HG03066 (cell line): ENCODE measurements around the gene NTRK3.
"Not testable (repeated sequence)": the region's sequence is repeated elsewhere in the genome, so short reads cannot be mapped to it uniquely, and the experiment has no call there.

Source experiments
- ATAC-seq: cut with Tn5 transposase; IDR thresholded peaks from one replicate; pipeline ENCODE4 v1.9.1; 2021; ENCODE audit warnings: low read depth; ENCODE audit not compliant: unreplicated experiment

The NTRK3 gene

DNA sequence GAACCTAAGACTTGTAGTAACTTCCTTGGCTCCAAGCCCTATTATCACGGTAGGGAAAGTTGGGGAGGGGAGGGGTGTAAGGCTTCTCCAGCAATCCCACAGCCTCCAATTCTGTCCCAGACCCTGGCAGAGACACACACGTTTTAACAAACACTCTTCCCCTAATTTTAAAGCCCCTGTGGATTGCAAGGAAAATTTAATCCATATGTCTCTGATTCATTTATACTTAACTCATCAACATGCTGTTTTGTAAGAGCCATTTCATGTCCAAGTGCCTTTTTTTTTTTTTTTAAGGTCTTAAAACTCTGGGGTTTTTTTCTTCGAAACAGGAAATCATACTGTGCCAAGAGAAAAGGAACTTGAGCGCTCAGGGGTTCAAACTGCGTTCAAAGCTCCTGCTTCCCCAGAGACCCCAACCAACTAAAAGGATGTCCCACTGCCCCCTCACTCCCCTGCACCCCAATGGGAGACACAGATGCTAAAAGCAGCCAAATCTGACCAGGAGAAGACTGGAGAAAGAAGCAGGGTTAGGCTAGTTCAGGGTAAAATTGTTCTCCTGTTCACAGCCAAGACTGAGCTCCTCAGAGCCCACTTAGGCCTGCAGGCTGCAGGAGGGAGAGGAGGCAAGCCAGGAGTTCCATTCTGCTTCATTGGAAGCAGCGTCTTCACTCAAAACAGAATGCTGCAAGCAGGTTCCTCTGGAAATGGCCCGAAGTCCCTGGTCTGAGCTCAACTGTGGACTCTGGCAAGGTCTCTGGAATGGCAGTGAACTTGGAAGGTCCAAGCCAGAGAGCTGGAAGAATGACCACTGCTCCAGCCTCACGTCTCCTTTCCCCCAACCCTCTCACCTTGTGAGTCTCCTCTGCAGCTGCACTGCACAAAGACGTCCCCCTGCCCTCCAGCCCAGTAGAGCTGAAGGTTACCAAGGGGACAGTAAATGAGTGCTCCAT is 172.5 kb downstream of the NTRK3 start:
- no peak for ATAC-seq

DNA sequence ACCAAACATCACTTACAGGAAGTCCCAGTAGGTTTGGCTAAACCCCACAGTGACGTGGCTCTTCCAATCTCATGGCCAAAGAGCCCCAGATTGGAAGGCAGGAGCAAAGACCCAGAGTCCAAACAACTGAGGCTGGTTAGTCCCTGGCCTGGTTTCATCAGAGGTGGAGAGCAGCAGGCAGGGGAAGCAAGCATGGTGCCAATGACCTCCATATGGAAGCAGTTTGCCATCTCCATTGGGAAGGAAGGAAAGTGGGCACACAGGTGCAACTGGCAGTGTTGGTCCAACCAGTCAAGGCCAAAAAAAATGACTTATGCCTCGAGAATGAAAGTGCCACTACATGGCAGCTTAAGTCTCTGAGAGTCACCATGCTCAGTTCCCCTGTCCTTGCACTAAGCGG is 175.9 kb downstream of the NTRK3 start:
- no peak for ATAC-seq

DNA sequence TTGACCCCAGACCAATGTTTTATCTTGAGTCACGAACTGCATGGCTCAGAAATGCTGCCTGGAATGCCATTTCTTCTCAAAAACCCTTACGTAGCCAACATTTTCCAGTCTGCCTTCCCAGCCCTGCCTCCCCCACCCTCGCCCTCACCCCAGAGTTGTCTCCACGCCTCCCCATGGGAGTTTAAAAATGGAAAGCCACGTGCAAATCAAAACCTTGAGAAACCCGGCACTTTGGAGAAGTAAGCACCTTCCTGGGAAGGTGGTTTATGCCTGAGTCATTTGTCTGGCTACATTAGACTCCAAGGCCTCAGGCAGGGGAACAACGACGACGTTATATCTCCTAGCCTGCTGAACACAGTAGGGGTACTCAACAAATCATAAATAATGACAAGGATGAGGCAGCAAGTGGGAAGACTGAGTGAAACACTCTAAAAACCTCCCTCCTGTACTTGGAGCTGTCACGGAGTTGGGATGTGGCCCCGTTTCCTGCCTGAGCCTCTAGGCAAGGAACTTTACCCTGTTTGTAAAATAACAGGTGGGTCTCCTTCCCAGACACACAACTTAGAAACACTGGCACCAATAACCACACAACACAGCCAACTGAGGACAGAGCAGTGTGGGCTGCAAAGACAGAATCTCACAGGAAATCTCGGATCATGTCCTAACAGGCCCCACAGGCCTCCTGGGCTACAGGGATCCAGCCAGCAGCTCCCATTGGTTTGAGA is 179.1 kb downstream of the NTRK3 start:
- no peak for ATAC-seq

DNA sequence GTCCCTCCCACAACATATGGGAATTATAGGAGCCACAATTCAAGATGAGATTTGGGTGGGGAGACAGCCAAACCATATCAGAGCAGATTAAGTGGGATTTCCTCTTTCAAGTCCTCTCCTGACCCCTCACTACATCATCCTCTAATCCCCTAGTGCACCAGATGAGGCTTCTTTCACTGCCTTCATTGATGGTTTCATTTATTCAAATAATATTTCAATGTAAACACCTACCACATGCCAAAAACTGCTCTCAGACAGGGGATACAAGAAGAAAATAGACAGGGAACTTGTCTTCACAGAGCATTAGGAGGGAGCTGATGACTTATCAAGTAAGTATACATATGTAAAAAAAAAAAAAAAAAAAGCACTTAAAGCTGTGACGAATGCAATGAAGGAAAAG is 180.2 kb downstream of the NTRK3 start:
- no peak for ATAC-seq

DNA sequence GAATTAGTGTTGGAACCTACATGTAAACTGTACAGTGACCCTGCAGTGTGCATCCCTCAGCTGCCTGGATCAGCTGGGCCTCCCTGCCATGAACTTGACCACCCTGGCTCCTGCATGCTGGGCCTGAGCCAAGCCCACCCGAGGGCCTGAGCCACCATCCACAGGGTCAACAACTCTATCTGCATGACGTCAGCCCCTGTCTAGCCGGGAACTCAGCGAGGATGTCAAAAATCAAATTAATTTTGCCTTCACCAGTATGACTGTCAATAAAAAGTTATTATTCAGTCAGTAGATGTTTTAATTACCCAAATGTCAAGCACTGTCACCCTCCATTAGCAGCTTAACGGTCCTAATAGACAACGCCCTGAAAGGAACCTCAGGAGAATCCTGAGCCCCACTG is 181.4 kb downstream of the NTRK3 start:
- ATAC-seq: no peak

DNA sequence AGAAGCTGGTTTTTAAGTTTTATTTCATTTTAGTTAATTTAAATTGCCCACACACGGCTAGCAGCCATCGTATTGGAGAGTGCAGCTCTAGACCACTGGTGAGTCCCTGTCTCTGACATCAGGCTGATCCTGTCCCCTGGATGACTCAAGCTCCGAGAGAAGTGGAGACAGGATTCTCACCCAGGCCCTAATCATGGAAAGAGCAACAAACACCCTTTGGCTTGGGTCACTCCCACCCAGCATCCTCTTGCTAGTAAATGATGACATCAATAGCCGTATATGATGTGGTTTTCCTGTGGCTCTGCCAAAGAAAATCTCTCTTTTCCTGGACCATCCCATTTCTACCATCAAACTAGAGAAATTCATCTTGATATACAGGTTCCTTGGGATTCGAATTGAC is 182.2 kb downstream of the NTRK3 start:
- ATAC-seq: no peak

DNA sequence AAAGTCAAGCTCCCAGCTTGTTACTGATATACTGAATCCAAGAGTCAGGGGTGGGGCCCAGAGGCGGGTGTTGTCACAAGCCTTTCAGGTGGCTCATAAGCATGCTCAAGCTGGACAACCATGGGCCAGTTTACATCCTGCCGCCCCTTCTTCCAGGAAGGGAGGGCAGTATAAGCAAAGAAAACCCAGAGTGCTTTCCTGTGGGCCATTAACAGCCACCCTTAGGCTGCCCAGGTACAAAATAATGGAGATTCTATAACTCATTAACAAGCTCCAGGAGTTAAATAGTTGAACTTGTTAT is 183.2 kb downstream of the NTRK3 start:
- no peak for ATAC-seq

DNA sequence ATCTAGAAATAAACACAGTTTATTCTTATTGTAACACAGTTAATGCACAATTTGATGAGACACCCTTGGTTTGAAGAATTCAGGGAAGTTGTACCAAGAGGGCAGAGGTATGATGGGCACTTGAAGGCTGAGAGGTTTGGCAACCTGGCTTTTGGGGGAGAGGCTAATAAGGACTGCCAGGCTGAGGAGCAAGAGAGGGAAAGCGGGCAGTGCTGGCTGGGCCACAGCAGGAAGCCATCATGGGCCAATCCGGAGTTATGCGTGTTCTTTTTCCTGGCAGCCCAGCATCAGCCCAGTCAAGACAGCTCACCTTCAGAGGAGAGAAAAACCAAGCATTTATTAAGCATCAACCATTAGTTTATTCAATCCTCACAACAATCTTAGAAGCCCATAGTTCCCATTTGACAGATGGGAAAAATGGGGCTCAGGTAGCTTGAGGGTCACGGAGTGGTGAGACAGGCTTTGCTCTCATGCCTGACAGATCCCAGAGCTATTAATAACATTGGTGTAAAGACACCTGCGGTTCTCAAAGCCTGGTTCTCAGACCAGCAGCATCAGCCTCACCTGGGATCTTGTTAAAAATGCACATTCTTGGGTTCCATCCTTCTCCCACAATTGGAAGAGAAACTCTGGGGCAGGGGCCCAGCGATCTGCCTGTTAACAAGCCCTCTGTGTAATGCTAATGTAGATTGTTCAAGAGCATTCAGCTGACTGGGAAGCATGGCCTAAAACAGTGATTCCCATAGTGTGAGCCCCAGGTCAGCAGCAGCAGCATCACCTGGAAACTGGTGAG is 183.7 kb downstream of the NTRK3 start:
- ATAC-seq: no peak

DNA sequence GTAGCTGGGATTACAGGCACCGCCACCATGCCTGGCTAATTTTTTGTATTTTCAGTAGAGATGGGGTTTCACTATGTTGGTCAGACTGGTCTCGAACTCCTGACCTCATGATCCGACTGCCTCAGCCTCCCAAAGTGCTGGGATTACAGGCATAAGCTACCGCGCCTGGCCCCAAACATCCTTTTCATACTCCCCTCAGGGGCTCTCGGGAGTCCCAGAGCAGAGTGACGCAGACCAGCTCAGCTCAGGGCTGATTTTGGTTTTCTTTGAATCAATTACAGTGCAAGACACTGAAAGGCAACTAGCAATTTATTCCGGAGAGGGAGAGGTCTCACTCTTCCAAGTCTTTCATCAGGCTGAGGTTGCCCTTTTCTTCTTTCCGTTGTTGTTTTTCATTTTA is 184.4 kb downstream of the NTRK3 start:
- ATAC-seq: not testable (repeated sequence)

DNA sequence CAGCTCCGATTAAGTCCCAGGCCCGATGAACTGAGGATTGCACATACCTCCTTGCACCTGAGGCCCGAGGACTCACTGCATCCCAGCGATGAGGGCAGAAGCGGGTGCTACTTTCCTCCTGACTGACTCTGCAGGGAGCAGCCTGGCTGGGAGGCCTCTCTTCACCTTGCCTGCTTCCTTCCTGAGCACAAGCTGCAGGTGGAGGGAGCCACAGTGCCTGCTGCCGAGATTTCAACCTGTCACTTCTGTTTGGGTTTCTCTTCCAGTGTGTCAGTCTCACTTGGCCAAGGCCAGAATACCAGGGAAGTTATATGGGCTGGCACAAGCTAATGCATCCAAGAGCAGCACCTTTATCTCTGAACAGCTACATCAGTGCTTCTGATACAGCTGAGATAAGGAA is 185.4 kb downstream of the NTRK3 start:
- no peak for ATAC-seq

DNA sequence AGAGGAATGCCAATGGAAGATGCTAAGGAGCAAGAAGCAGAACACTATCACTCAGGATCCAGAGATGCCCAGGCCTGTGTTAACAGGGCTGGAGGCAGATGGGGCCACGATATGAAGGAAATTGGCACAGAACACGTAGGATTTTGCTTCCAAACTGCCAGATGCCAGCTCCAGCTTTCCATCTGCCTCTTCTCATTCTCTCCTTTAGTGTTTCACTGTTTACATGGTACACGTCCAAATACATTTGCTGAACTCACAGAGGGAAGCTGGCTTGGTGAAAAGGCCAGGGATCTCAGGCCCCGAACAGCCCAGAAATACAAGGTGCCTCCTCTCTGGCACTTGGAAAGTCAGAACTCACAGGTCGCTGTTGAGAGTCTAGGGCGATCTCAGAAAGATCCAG is 187.0 kb downstream of the NTRK3 start:
- ATAC-seq: no peak

DNA sequence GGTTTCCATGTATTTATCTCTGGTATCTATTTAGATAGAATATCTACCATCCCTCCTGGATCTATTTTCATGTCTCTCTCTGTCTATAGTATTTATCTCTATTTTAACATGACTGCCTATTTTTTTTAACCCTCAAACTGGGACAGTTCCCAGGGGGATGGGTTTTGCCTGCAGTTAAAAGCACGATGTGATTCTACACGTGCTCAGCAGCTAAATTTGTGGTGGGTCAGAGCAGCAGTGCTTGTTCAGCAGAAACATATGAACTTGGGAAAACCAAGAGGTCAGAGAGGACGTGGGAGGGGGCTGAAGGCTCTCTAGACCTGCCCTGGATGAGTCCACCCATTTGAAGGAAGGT is 189.2 kb downstream of the NTRK3 start:
- ATAC-seq: no peak

DNA sequence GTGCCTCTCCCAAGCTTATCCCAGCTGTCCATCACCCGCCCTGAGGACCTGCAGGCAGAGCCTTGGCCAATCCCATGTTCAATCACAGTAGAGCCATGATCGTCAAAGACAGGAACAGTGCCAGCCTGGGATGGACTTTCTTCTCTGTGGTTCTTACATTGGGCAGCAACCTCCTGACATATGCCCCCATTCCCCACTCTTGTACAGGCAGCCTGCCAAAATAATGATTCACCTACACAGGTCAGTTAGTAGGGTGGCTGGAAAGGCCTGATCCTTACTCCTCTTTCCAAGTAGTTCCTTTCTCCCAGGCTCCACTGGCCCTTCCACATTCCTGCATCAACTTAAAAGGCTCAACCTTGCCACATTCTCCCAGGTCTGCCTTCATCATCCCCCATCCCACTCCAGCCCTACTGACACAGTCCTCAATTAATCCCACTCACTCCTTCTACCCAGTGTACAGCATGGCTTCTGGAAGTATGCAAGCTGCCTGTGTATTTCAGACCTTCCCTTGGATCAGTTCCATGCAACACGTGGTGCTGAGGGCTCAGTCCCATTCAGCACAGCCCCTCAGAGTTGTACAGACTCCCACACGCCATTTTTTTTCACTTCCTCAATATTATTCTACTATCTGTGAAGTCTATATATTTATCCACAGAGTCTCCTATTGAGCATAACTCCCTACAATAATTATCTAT is 189.8 kb downstream of the NTRK3 start:
- no peak for ATAC-seq

DNA sequence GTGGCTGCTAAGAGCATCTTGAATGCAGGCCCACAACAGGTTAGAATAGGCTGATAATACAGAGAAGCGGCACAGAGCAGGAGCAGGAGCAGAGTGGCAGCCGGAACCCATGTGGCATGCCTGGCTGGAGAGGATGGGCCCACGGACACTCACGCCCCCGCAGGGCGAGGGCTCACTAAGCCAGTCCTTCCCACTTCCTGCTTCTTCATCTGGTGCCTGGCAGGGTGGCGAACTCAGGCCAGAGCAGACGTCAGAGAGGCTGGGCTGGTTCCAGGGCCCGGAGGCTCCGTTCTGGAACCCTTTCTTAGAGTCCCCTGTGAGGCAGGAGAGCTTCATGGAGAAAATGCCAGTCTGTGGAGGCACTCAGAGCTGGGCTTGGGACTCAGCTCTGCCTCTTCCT is 195.1 kb downstream of the NTRK3 start:
- ATAC-seq: no peak

DNA sequence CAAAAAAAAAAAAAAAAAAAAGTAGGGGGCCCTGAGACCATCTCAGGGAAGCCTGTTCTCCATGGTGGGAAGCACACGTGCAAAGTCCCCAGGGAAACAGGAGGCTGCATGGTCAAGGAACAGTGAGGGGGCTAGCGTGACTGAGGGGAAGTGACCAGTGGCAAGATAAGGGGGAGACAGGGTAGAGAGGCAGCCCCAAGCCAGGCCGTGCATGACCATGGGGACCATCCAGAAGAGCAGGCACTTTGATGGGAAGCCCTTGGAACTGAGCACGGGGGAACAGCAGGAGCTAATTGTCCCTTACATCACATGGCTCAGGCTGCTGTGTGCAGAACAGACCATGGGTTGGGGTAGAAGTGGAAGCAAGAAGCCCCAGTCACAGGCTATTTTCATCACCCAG is 196.2 kb downstream of the NTRK3 start:
- ATAC-seq: no peak

DNA sequence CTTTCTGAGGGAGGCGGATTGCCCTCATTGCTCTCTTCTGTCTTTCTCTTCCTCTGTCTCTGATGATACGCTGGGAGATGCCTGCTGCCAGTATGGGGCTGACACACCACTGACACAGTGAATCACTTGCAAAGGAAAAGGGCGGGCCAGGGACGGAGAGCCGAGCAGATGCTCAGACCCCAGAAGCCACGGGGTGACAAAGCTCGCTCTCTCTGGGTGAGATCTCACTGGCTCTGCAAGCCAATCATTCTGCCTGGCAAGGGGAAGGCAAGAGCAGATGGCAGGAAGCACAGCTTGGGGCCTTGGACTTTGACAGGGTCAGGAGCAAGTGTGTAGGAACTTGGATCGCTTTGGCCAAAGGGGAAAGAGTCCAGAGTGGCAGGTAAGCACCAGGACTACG is 198.7 kb downstream of the NTRK3 start:
- ATAC-seq: no peak

DNA sequence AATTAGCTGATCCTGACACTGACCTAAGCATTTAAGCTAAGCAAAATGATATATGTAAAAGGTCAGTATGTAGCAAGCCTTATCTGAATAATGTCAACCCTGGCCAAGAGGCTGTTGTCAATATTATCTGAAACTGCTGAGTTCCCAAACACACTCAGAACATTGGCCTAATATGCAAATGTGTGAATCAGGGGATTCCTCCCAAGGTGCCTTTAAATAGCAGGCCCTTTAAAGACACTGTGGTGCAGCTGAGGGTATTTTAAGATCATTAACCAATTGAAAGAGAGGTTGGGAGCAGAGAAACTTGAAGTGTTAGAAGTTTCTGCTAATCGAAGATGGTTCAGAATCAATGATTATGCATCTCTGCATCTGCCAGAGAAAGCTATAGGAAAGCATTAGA is 207.0 kb downstream of the NTRK3 start:
- ATAC-seq: no peak

DNA sequence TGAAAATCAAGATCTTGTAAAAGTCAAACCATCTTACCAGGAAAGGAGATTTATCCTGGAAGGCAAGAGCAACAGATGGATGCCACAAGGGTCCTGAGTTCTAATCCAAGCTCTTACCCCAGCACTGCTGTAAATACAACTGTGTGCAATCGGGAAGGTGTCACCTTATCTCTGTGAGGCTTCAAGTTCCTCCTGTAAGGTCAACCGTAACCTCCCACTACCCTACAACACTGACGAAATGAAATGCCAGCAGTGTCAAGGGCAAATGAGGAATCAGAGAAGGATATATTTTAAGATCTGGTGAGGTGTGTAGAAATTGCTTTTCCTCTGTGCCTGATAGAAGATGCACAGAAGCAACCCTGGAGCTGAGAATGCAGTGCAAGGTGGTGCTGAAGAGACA is 207.8 kb downstream of the NTRK3 start:
- no peak for ATAC-seq

DNA sequence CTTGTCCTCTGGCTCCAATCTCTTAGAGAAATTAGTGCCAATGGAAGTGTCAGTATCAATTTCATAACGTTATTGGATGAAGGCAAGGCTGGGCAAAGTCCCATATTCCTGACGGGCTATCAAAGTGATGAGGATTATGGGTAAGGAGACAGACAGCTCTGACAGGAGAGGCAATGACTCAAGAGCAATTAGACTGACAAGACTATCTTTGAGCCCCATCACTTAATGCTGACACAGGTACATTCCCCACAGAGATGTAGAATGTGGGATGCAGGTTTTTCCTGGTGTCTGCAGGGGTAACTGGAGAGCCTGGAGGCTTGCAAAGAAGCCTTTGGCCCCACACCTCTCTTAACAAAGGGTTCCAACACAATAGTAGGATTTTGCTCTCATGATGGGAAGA is 208.3 kb downstream of the NTRK3 start:
- ATAC-seq: no peak

DNA sequence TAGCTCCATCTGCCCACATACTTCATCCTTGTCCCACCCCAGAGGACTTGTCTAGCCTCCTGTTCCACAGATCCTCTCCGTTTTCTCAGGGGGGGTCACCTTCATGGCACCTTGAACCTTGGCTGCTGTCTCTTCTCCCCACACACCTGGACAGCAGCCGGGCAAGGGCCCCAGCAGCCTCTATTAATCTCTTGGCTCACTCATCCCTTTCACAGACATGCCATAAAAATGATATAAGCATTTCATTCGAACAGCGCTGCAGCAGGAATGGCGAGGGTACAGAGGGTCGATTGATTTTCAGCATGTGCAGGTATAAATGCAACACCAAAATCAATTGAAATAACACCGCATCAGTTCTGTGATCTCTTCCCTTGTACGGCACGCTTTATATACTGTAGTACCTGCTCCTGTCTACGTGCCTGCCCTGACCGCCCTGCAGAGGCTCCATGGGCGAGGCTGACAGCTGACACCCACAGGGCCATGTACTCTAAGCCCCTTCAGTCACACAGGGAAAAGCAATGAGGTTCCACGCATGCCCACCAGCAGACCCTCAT is 209.9 kb downstream of the NTRK3 start:
- ATAC-seq: no peak

DNA sequence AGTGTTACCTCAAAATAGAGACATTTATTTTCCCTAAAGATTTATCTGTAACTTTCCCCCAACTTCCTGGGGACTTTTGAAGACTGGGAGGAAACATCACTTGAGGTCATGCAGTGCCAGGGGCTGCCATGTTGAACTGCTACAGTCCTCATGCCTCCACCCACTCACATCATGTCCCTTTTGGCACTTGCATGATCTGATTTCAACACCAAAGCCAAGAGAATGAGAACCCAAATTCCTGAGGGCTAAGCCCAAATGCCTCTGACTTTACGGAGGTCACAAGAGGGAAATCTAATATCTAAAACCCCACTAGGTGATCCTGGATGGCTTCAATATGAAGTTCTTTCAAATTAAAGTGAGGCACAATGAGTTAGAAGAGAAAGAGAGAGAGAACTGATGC is 213.1 kb downstream of the NTRK3 start:
- no peak for ATAC-seq
